Measurements from ENCODE around the gene BRINP1. TPM values are rescaled to one million over a fixed set of nuclear protein-coding genes. Genes with fewer than 3 reads are reported as not detected.

Gene BRINP1
- total and polyA plus RNA-seq, 12 donors = 0.03 to 4.0 (median 0.30) TPM

DNA sequence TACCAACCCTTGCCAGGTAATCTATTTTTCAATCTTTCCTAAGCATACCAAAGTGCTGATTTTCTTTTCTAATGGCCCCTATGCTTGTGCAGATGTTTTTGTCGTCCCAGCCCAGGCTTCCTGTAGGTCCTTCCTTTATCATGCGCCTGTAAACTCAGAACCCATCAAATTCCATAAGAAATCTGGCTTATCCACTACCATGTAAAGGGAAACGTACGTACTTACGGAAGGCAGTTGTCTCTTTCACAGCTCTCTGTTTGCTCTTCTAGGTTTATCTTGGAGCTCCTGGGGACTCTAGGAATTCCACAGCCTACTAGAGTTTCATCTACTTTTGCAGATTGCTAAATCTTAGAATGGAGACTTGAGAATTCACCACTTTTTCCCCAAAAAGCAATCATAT is 9.0 kb downstream of the BRINP1 start:
- ATAC-seq = no peak
- Histone ChIP-seq H3K4me1 (peaks cover 0 to 5% (median 0%) of the 10 kb centered on the region in 9 donors), H3K36me3 (no peaks in the 10 kb centered on the region), H3K9me3 (no peaks in the 10 kb centered on the region), H3K27ac (no peak overlapping the region), H3K27me3 (no peaks in the 10 kb centered on the region), H3K4me3 (no peak overlapping the region)
- intact Hi-C loops (cut with DNase I) = loop anchor here in 4 of 10 donors (5.0 to 10.0 kb wide), 5 partner anchors 525 to 1715 kb away; no protein-coding TSS in a partner anchor
- DNase-seq = no peak
- TF ChIP-seq, protein P1, sequence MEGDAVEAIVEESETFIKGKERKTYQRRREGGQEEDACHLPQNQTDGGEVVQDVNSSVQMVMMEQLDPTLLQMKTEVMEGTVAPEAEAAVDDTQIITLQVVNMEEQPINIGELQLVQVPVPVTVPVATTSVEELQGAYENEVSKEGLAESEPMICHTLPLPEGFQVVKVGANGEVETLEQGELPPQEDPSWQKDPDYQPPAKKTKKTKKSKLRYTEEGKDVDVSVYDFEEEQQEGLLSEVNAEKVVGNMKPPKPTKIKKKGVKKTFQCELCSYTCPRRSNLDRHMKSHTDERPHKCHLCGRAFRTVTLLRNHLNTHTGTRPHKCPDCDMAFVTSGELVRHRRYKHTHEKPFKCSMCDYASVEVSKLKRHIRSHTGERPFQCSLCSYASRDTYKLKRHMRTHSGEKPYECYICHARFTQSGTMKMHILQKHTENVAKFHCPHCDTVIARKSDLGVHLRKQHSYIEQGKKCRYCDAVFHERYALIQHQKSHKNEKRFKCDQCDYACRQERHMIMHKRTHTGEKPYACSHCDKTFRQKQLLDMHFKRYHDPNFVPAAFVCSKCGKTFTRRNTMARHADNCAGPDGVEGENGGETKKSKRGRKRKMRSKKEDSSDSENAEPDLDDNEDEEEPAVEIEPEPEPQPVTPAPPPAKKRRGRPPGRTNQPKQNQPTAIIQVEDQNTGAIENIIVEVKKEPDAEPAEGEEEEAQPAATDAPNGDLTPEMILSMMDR (IDR thresholded peaks at IDR 0.05) = no peak
- WGBS, 2 donors = 28 to 33% methylated on average over 5 of the region's 5 CpGs

DNA sequence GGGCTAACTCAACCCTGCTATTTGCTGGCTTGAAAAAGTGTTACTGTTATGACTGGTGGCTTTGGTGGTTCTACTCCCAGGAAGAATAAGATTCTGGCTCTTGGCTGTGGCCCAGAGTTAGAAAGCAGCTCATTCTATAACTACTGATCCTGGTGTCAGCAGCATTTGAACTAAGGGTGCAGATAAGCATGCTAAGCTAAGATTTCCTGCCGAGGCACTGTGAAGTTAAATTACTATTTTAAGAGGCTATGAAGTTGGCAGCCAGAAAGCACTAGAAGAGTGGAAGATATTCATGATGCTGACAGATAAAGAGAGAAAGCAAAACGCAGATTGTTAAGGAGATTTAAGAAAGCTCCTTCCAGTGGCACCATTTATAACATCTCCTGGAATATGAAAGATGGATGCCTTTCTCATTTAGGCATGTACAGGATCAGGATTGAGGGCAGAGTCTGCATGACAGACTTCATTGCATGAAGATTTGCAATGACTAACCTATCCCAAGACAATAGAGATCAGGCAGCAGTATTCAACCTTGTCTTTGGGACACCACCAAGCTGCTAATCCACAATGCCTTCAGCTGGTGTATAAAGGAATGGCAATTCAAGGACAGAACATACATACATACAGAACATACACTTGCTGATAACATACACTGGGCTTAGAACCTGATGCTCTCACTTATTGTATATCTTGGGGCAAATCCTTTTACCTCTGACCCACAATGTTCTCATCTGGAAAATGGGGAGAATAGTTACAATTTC is 11.7 kb downstream of the BRINP1 start:
- Histone ChIP-seq H3K27me3 (peaks cover 0 to 4% (median 0%) of the 10 kb centered on the region in 7 donors), H3K36me3 (no peaks in the 10 kb centered on the region), H3K4me1 (peaks cover 0 to 5% (median 0%) of the 10 kb centered on the region in 9 donors), H3K9me3 (no peaks in the 10 kb centered on the region), H3K27ac (no peak overlapping the region), H3K4me3 (no peak overlapping the region)
- ATAC-seq = no peak
- DNase-seq = no peak
- intact Hi-C loops (cut with DNase I) = no loop called here
- WGBS, 2 donors = 0 to 5% methylated on average over 2 of the region's 2 CpGs
- TF ChIP-seq, protein P1 (IDR thresholded peaks at IDR 0.05) = no peak

DNA sequence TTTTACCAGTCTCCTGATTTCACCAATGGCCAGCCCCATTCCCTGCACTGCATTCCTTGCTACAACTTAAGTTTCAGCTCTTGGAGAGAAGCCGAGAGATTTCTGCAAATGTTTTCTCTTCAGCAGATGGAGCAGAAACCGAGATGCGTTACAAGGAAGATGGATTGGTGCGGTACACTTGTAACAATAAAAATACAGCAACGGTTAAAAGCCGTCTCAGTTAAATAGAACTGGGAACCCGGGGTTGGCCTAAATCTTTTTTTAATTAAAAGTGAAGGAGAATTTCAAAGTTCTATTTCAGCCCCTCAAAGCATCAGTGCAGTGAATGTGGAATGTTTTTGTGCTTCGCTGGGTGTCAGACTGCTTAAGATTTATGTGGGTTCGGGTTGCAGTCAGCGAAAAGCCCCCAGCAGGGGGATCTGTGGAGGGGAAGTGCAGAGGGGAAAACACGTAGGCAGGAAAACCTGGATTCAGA is 19.8 kb downstream of the BRINP1 start:
- Histone ChIP-seq H3K27me3 (peaks cover 0 to 9% (median 0%) of the 10 kb centered on the region in 7 donors), H3K9me3 (no peaks in the 10 kb centered on the region), H3K4me3 (no peak overlapping the region), H3K27ac (no peak overlapping the region), H3K36me3 (no peaks in the 10 kb centered on the region), H3K4me1 (no peaks in the 10 kb centered on the region)
- 28 to 29% methylated on average over 11 of the region's 11 CpGs for WGBS, 2 donors
- intact Hi-C loops (cut with DNase I) = no loop called here
- ATAC-seq (no peak), DNase-seq (no peak)
- TF ChIP-seq, protein P1 (IDR thresholded peaks at IDR 0.05) = no peak

DNA sequence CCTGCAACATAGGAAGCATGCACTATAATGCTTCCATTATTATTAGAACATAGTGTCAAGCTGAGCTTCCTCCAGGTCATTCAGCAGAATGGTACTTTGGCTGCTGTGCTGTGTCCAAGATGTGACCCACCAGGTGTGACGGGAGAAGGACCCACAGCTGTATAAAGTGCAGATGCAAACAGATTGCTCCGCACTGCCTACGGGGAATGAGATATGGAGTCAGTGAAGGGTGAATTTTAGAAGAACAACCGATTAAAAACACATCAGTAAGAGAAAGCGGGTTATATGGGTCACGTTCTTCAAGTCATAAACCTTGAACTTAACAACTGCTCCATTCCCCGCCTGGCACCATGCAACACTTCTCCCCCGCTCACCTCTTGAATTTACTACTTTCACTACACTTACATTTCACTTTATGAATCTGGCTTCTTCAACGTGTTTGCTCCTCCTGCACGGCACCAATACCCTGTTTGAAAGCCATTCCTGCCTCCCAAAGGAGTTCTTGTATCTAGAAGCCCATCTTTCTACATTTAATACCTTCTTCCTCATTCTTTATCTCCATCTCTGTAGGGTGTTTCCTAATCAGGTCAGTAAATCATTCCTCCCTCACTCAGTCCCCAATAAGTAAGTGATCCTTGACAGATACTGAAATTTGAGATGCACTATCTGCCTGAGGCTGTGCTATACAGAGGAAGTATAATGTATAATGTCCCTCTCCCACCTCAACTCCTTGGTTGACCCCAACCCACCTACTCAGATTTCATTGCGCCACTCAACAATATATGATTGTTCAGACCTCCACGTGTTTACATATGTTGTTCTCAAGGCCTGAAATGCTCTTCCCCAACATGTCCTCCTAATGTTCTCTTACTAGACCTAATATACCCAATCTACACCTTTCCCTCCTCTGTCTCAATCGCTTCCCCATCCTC is 25.9 kb downstream of the BRINP1 start:
- 77 to 78% methylated on average over 13 of the region's 13 CpGs for WGBS, 2 donors
- TF ChIP-seq, protein P1 (IDR thresholded peaks at IDR 0.05) = no peak
- ATAC-seq (no peak), DNase-seq (no peak)
- H3K27me3 ChIP-seq = peaks cover 0 to 2% (median 0%) of the 10 kb centered on the region in 7 donors
- no peak overlapping the region for H3K4me3 ChIP-seq
- H3K9me3 ChIP-seq = no peaks in the 10 kb centered on the region
- no peak overlapping the region for H3K27ac ChIP-seq
- intact Hi-C loops (cut with DNase I) = no loop called here
- H3K36me3 ChIP-seq = no peaks in the 10 kb centered on the region
- no peaks in the 10 kb centered on the region for H3K4me1 ChIP-seq
